ENCODE measurements around the gene TMPRSS9.

GRCh38 chr19:2408247-2408646 lies 48.2 kb downstream of the TMPRSS9 start:
- TF ChIP-seq, protein P1, sequence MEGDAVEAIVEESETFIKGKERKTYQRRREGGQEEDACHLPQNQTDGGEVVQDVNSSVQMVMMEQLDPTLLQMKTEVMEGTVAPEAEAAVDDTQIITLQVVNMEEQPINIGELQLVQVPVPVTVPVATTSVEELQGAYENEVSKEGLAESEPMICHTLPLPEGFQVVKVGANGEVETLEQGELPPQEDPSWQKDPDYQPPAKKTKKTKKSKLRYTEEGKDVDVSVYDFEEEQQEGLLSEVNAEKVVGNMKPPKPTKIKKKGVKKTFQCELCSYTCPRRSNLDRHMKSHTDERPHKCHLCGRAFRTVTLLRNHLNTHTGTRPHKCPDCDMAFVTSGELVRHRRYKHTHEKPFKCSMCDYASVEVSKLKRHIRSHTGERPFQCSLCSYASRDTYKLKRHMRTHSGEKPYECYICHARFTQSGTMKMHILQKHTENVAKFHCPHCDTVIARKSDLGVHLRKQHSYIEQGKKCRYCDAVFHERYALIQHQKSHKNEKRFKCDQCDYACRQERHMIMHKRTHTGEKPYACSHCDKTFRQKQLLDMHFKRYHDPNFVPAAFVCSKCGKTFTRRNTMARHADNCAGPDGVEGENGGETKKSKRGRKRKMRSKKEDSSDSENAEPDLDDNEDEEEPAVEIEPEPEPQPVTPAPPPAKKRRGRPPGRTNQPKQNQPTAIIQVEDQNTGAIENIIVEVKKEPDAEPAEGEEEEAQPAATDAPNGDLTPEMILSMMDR (IDR thresholded peaks at IDR 0.05; ENCODE audit: poor library complexity, severe bottlenecking), result no peak
- TF ChIP-seq EZH2 (IDR thresholded peaks at IDR 0.05; ENCODE audit: borderline replicate concordance, insufficient read depth, low read length, poor library complexity, severe bottlenecking), result no peak
- no peak for TF ChIP-seq POLR2AphosphoS5 (IDR thresholded peaks at IDR 0.05)
- no peak for TF ChIP-seq TAF1 (IDR thresholded peaks at IDR 0.05; ENCODE audit: low read depth)
- TF ChIP-seq REST (IDR thresholded peaks at IDR 0.05; ENCODE audit: borderline replicate concordance), result no peak
- TF ChIP-seq RAD21 (conservative IDR thresholded peaks at IDR 0.05), result no peak
- no peak for TF ChIP-seq EP300 (conservative IDR thresholded peaks at IDR 0.05; ENCODE audit: poor library complexity, severe bottlenecking)
- TF ChIP-seq SMC3 (conservative IDR thresholded peaks at IDR 0.05; ENCODE audit: poor library complexity), result no peak

Data from neural cell (in vitro differentiated cells).